Keratinocyte (primary cell): Measurements from ENCODE around the gene FGF12. TPM values are rescaled to one million over a fixed set of nuclear protein-coding genes. Genes with fewer than 3 reads are reported as not detected.

Experiments used
- DNase-seq: peaks from one replicate; pipeline ENCODE4 v3.0.0-alpha.2; 2011; ENCODE audit warnings: low read depth, missing footprints, low spot score
- FAIRE-seq: peaks from 2 replicates; lab custom pipeline; 2011; peaks lifted over from hg19 to GRCh38; lab: Jason Lieb, UNC
- H2AFZ ChIP-seq: 2 replicates; pipeline ENCODE4 v1.6.0; 2012; ENCODE audit warnings: low read length, control low read depth, inconsistent platforms; ENCODE audit not compliant: control insufficient read depth
- H3K27ac ChIP-seq: 2 replicates; pipeline ENCODE4 v1.5.1; 2011; ENCODE audit warnings: low read length; ENCODE audit not compliant: control insufficient read depth, insufficient read depth
- H3K27me3 ChIP-seq: 3 replicates; pipeline ENCODE4 v1.6.0; 2011; ENCODE audit warnings: low read length; ENCODE audit not compliant: control insufficient read depth, insufficient read depth; ENCODE audit errors: extremely low read depth
- H3K36me3 ChIP-seq, 2 experiments: 2 replicates in 1 of 2; 3 replicates in 1 of 2; pipeline ENCODE4 v1.5.1; 2011; ENCODE audit warnings: low read length in 2 of 2, mild to moderate bottlenecking in 1 of 2; ENCODE audit not compliant: control insufficient read depth in 2 of 2, insufficient read depth in 2 of 2; ENCODE audit errors: extremely low read depth in 1 of 2
- H3K4me1 ChIP-seq: 3 replicates; pipeline ENCODE4 v1.5.1; 2011; ENCODE audit warnings: low read length; ENCODE audit not compliant: control insufficient read depth, insufficient read depth; ENCODE audit errors: extremely low read depth
- H3K4me2 ChIP-seq: 3 replicates; pipeline ENCODE4 v1.6.0; 2011; ENCODE audit warnings: low read depth, low read length; ENCODE audit not compliant: control insufficient read depth, insufficient read depth; ENCODE audit errors: extremely low read depth
- H3K4me3 ChIP-seq, 3 experiments: fragments of 200-600 bp in 1 of 3; sonication (generic) in 1 of 3; 2 replicates in 2 of 3; 3 replicates in 1 of 3; pipeline ENCODE4 v1.5.1; 2011 to 2016; ENCODE audit warnings: low read length in 3 of 3, mild to moderate bottlenecking in 3 of 3, control low read depth in 2 of 3, inconsistent platforms in 1 of 3, low read depth in 1 of 3, mixed read lengths in 1 of 3, mixed run types in 1 of 3, moderate library complexity in 1 of 3; ENCODE audit not compliant: control insufficient read depth in 2 of 3, insufficient read depth in 2 of 3; ENCODE audit errors: extremely low read depth in 1 of 3
- H3K79me2 ChIP-seq: 2 replicates; pipeline ENCODE4 v1.6.0; 2012; ENCODE audit warnings: low read length; ENCODE audit not compliant: control insufficient read depth, insufficient read depth
- H3K9ac ChIP-seq: 3 replicates; pipeline ENCODE4 v1.6.0; 2011; ENCODE audit warnings: low read length; ENCODE audit not compliant: control insufficient read depth, insufficient read depth; ENCODE audit errors: extremely low read depth
- H3K9me1 ChIP-seq: 3 replicates; pipeline ENCODE4 v1.6.0; 2011; ENCODE audit warnings: low read length; ENCODE audit not compliant: control insufficient read depth, insufficient read depth; ENCODE audit errors: extremely low read depth
- H3K9me3 ChIP-seq: 2 replicates; pipeline ENCODE4 v1.5.1; 2012; ENCODE audit warnings: low read depth, low read length; ENCODE audit not compliant: control insufficient read depth
- H4K20me1 ChIP-seq: 3 replicates; pipeline ENCODE4 v1.6.0; 2011; ENCODE audit warnings: low read length; ENCODE audit not compliant: control insufficient read depth, insufficient read depth; ENCODE audit errors: extremely low read depth
- CTCF ChIP-seq, 3 experiments: IDR thresholded peaks in 1 of 3; conservative IDR thresholded peaks in 1 of 3; optimal IDR thresholded peaks in 1 of 3; 2 replicates in 2 of 3; 3 replicates in 1 of 3; pipeline versions ENCODE3 to v1.5.1; 2011; ENCODE audit warnings: low read length in 3 of 3, mild to moderate bottlenecking in 3 of 3, moderate library complexity in 2 of 3, control low read depth in 1 of 3, inconsistent platforms in 1 of 3; ENCODE audit not compliant: insufficient read depth in 2 of 3; ENCODE audit errors: extremely low read depth in 1 of 3
- EZH2 ChIP-seq: IDR thresholded peaks from one replicate; pipeline ENCODE4 v1.6.1; 2012; ENCODE audit warnings: inconsistent platforms, mild to moderate bottlenecking, low read length, moderate library complexity
- dilution Hi-C: fragments of 300-500 bp; cut with MboI; formaldehyde crosslinking; loops from one replicate; pipeline ENCODE4 v1.7.0; 2020; ENCODE audit warnings: low sequenced_read_pairs; ENCODE audit not compliant: extremely low pct_ligation_motif_present
- polyA plus RNA-seq, 5 experiments: library from polyadenylated mRNA; depleted of rRNA in 3 of 5; stranded (reverse) in 3 of 5; stranded (forward) in 1 of 5; unstranded in 1 of 5; fragments of >200 nt; gene quantifications; 1 replicate in 1 of 5; 2 replicates in 3 of 5; 3 replicates in 1 of 5; pipeline versions ENCODE4 v1.2.1 to v1.2.3, GENCODE V29; 2011 to 2012; ENCODE audit warnings: missing spikeins in 2 of 5, low read depth in 1 of 5, low replicate concordance in 1 of 5

FGF12 gene
- polyA plus RNA-seq, 1 donor (not counting 4 experiments of a cell fraction or from before 2014, with no cell fraction given): 4.1 TPM

GRCh38 chr3:192655040-192655439 lies 72.3 kb downstream of the FGF12 start:
- H3K4me1 ChIP-seq: no peaks in the 10 kb centered on the region
- no peaks in the 10 kb centered on the region for H3K36me3 ChIP-seq
- no peaks in the 10 kb centered on the region for H3K79me2 ChIP-seq
- no peak for FAIRE-seq
- H3K9ac ChIP-seq: no peak overlapping the region
- no peak overlapping the region for H2AFZ ChIP-seq
- H3K27me3 ChIP-seq: no peaks in the 10 kb centered on the region
- H3K4me2 ChIP-seq: no peak overlapping the region
- H3K4me3 ChIP-seq: no peak overlapping the region
- TF ChIP-seq EZH2: no peak
- H3K27ac ChIP-seq: no peak overlapping the region
- DNase-seq: no peak
- H4K20me1 ChIP-seq: no peaks in the 10 kb centered on the region
- no peaks in the 10 kb centered on the region for H3K9me1 ChIP-seq
- dilution Hi-C loops: no loop called here
- H3K9me3 ChIP-seq: no peaks in the 10 kb centered on the region

- DNase-seq: no peak
- no peak overlapping the region for H3K27ac ChIP-seq
Observed at GRCh38 chr3:192653862-192654261, 73.5 kb downstream of the FGF12 start.

More at GRCh38 chr3:192653862-192654261, 73.5 kb downstream of the FGF12 start:
- H3K9ac ChIP-seq: no peak overlapping the region
- H3K4me1 ChIP-seq: no peaks in the 10 kb centered on the region
- H3K36me3 ChIP-seq: no peaks in the 10 kb centered on the region
- TF ChIP-seq CTCF (optimal IDR thresholded peaks at IDR 0.05 in 1 of 3, IDR thresholded peaks at IDR 0.05 in 1 of 3, conservative IDR thresholded peaks at IDR 0.05 in 1 of 3; ENCODE audit: extremely low read depth in 1 of 3, insufficient read depth in 2 of 3, low read length in 3 of 3) (no peak), EZH2 (no peak)
- no peaks in the 10 kb centered on the region for H3K27me3 ChIP-seq
- H3K9me3 ChIP-seq: no peaks in the 10 kb centered on the region
- H2AFZ ChIP-seq: no peak overlapping the region
- H3K4me3 ChIP-seq: no peak overlapping the region
- H3K9me1 ChIP-seq: no peaks in the 10 kb centered on the region
- H3K79me2 ChIP-seq: no peaks in the 10 kb centered on the region
- no peaks in the 10 kb centered on the region for H4K20me1 ChIP-seq
- H3K4me2 ChIP-seq: no peak overlapping the region
- FAIRE-seq: no peak
- dilution Hi-C loops: no loop called here
